Measurements from ENCODE around the gene KLF3.

DNA sequence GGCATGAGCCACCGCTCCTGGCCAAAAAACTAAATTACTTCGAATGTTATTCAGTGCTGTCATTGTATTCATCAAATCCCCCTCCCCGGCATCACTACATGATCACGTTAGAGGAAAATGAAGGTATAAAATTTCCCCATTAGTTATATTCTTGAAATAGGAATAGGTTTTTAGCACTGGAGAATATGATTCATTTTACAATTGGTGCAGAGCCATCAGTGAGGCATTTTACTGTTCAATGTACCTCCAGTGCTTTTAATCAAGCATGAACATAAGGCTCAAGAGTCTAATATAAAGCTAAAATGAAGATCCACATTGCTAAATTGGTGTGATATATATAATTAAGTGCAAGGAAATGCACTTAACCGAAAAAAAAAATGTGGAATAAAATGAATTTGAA, 18.3 kb downstream of the KLF3 start:
- TF ChIP-seq EZH2phosphoT487 (IDR thresholded peaks at IDR 0.05; ENCODE audit: low read depth, severe bottlenecking, unreplicated experiment) (no peak), EZH2 (IDR thresholded peaks at IDR 0.05; ENCODE audit: borderline replicate concordance) (no peak)
- TF ChIP-seq, protein P1, sequence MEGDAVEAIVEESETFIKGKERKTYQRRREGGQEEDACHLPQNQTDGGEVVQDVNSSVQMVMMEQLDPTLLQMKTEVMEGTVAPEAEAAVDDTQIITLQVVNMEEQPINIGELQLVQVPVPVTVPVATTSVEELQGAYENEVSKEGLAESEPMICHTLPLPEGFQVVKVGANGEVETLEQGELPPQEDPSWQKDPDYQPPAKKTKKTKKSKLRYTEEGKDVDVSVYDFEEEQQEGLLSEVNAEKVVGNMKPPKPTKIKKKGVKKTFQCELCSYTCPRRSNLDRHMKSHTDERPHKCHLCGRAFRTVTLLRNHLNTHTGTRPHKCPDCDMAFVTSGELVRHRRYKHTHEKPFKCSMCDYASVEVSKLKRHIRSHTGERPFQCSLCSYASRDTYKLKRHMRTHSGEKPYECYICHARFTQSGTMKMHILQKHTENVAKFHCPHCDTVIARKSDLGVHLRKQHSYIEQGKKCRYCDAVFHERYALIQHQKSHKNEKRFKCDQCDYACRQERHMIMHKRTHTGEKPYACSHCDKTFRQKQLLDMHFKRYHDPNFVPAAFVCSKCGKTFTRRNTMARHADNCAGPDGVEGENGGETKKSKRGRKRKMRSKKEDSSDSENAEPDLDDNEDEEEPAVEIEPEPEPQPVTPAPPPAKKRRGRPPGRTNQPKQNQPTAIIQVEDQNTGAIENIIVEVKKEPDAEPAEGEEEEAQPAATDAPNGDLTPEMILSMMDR (IDR thresholded peaks at IDR 0.05; ENCODE audit: poor library complexity) = no peak

Data from hepatocyte (in vitro differentiated cells).